NCI-H1105 treated with DMSO at 0.1 percent for 48 hours (cell line): ENCODE results near the gene KCNH4.
"Not testable (repeated sequence)": the region's sequence is repeated elsewhere in the genome, so short reads cannot be mapped to it uniquely, and the experiment has no call there.

Source experiments
- DNase-seq: peaks from one replicate; lab custom pipeline; 2025; lab: John Stamatoyannopoulos, UW

The KCNH4 gene

DNA sequence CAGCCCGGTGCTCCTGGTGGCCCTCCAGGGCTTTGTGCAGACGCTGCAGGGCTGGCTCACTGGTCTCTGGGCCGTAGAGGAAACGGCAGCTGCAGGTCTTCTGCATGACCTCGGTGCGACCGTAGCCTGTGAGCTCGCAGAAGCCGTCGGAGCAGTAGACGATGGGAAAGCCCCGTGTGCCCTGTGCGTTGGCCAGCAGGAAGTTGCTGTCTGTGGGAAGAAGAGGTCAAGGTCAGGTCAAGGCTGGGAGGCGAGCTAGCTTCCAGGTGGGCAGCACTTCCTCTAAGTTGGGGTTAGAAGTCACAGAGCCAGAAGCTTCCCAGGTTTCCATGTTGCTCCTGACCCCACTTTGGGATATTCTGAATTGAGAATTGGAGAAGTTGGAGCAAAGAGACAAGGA is 2.1 kb downstream of the KCNH4 start:
- no peak for DNase-seq

GRCh38 chr17:42177684-42178083 is 3.3 kb downstream of the KCNH4 start:
- no peak for DNase-seq

DNA sequence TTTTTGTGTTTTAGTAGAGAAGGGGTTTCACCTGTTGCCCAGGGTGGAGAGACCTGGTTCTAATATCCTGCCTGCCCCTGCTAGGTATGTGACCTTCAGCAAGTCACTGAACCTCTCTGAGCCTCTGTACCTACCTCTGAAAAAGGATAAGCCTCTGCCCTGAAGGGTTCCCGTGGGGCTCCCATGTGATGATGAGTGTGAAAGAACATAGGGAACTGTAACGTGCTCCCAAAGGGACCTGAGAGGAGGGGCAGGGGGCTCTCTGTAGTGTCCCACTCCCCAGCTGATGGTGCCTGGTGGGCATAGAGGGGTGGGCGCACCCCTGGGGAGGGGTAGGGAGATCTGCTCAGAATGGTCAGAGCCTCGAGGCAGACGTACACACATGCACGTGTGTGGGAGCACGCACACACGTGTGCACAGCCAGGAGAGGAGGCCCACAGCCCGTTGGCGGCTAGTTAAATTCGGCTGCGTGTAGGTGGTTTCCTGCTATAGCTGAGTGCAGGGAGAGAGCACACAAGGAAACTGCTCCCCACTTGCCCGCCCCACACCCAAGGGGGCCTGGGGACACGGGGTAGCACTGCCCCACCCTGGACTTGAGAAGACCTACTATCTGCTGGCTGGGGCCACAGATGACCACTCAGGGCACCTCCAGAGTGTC is 6.7 kb downstream of the KCNH4 start:
- no peak for DNase-seq

- DNase-seq: peak; percentile 1
These were observed 9.1 kb downstream of the KCNH4 start for GRCh38 chr17:42171831-42172230.

DNA sequence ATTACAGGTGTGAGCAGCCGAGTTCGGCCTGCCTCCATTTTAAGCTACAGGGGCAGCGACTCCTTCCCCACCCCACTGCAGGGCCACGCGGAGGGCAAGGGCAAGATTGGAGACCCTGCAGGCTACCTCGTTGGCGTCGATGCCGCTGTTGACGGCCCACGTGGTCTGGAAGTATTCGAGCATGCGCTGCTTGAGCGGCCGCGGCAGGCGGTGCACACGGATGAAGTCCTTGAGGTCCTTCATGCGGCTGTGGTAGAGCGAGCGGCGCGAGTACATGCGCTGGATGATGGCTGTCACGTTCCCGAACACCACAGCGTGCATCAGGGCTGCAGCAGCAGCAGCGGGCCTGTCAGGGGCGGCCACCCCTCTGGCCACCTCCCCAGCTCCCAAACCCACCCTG is 11.6 kb downstream of the KCNH4 start:
- no peak for DNase-seq

DNA sequence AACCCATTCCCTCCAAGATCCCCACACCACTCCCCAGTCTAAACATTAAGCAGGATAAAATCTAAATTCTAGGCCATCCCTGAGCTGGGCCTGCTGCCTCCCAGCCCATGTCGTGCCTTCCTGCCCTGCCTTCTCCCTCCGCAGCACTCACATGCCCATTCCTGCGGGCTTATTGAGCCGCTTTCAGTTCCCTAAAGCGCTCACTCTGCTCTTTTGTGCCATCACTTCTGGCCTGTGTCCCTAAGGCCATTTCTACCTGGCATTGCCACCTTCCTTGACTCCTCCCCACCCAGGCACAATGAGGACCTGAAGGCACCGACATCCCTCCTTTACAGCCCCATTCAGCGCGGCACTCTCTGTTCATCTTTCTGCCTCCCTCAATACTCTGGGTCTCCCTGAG is 13.1 kb downstream of the KCNH4 start:
- no peak for DNase-seq

GRCh38 chr17:42166196-42166763 is 14.7 kb downstream of the KCNH4 start:
- DNase-seq: no peak

DNA sequence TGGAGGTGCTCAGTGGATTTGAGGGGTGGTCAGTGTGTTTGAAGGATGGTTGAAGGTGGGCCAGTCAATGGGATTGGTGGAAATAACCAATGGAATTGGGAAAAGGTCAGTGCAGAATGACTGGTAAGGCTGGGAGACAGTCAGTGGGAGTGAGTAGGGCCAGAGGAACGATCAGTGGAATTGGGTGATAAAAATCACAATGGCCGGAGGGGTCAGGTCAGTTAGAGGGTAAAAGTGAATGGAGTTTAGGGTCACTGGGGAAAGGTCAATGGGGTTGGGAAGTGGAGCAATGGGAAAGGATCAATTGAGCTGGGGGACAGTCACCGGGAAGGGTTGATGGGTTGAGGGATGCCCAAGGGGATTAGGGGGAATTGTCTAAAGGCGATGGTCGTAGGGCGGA is 15.2 kb downstream of the KCNH4 start:
- no peak for DNase-seq

- DNase-seq: no peak
These were observed 17.1 kb downstream of the KCNH4 start for GRCh38 chr17:42163696-42164407.

- no peak for DNase-seq
These were observed 17.8 kb downstream of the KCNH4 start for GRCh38 chr17:42163113-42163512.

DNA sequence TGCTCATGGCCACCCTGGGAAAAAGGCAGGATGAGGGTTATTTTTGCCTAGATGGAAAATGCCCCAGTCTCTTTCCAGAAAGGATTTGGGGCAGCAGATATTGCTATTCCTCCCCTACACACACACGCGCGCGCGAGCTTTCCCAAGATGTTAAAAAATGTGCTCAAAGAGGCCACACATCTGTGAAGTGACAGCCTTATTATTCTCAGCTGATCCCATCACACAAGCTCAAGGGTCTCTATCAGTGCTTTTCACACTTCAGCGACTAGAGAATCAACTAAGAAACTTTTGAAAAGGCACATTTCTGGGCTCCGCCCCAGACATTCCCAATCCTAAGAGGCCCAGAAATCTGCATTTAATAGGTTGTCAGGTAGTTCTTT is 20.4 kb downstream of the KCNH4 start:
- no peak for DNase-seq

GRCh38 chr17:42159796-42160530 is 21.0 kb downstream of the KCNH4 start:
- no peak for DNase-seq

DNA sequence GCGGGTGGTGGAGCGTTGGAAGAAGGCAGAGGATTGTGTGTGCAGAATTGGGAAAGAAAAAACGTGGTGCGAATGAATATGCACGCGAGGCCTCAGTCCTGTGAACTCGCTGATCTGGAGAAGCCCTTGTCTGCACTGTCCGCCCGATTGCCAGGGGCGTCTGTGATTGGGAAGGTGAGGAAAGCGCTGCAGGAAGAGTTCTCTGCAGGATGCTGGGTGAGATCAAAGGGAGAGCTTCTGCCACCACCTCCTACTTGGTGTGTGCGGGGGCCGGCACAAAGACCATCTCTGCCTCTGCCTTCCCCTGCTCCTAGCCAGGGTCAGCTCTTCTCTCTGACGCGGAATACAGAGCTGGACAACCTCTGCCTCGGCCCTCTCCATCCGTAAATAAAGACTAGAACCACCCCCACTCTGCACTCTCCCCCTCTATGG is 25.3 kb downstream of the KCNH4 start:
- DNase-seq: no peak

DNA sequence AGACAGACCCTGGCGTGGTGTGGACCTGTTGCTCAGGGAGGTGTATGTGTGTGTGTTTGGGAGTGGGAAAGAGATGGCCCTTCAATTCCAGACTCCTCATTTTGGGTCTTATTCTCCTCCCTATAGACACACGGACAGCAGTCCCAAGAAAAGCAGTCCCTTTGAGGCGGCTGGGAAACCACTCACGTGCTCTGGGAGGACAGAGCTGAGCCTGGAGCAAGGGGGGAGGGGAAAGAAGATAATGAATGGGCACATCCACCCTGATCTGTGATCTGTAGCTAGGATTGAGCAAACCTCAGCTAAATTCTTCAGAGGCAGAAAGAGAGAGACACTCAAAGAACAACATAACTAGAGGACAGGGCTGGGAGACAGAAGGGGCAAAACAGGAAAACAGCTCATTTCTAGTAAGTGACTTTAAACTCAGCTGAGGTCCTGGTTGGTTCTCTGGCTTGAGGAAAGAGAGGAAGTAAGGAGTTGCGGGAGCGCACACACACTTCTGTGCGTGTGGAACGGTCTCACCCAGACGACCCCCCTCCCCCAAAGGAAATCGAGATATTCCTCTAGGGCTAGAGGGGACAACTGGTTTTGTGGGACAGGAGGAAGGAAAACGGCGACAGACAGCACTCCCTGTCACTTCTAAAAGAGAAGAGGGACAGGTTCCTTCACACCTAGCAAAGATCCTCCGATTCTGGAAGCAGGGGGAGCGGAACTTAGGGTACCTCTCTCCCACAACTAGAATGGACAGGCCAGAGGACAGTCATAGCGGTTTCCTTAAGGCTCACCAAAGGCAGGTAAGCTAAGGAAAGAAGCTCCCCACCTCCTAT is 26.8 kb downstream of the KCNH4 start:
- DNase-seq: no peak

DNA sequence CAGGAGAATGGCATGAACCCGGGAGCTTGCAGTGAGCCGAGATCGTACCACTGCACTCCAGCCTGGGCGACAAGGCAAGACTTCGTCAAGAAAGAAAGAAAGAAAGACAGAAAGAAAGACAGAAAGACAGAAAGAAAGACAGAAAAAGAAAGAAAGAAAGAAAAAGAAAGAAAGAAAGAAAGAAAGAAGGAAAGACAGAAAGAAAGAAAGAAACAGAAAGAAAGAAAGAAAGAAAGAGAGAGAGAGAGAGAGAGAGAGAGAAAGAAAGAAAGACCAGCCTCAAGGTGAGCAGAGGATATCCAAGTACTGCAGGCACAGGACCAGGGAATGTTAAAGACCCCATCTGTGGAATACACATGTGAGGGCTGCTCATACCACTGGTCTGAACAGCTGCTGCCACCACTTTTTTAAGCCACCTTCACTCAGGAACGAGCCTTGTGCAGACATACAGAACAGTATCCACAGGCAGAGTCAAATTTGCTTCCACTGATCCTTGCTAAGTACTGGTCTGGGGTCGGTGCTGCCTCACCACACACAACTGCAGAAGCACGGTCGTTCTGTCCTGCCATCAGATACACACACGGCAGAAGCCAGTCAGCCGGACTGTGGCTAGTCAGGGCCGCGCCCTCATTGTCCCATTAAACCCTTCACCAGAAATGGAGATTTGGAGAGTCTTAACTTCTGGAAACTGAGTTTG is 33.9 kb downstream of the KCNH4 start:
- no peak for DNase-seq

- not testable (repeated sequence) for DNase-seq
These were observed 37.8 kb downstream of the KCNH4 start for GRCh38 chr17:42143138-42143537.

GRCh38 chr17:42142371-42142896 is 38.5 kb downstream of the KCNH4 start:
- no peak for DNase-seq

DNA sequence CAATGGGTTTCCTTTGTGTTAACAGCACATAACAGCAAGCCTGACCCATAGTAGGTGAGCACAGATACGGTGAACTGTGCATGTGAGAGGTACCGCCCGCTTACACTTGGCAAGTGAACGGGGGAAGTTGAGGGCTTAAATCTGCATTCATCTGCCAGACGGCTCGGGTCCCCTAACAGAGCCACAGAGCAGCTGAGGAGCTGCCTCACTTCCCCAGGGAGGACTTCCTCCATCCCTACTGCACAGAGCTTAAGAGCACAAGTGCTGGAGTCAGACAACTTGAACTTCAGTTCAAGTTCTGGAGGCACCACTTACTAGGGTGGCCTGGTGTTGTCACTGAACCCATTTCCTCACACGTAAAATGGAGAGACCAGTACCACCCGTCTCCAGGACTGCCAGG is 39.6 kb downstream of the KCNH4 start:
- no peak for DNase-seq

GRCh38 chr17:42140690-42141089 is 40.3 kb downstream of the KCNH4 start:
- DNase-seq: not testable (repeated sequence)

DNA sequence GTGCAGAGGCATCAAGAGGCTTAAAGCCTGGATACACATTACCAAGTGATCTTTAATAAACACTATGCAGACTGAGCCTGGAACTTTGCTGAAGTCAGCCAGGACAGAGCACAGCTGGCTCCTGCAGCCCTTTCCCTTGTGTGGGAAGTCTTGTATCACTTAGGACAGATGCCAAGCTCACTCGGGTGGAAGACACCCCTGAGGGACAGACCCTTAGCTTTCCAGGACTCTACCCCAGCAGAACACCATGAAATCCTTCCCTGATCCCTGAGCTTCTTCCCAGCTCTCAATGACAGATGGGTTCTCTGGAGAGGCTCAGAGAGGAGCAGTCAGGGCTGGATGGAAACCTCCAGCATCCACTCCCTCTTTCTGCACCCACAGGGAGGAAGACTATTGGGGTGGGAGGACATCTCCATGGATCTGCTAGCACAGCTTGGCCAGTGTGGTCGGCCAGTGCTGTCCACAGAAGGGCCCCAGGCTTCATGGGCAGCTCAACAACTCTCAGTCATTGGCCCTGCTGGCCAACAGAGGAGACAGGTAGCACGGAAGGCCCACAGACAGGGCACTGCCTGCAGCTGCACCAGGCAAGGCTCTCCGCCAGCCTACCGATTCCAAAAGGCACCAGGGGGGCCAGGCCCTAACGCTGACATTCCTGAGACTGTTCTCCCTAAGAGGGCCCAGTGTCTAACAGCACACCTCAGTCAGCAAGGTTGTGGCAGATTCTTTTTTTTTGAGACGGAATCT is 42.0 kb downstream of the KCNH4 start:
- no peak for DNase-seq
